ENCODE measurements around the gene ZFAND2A.

The ZFAND2A gene

DNA sequence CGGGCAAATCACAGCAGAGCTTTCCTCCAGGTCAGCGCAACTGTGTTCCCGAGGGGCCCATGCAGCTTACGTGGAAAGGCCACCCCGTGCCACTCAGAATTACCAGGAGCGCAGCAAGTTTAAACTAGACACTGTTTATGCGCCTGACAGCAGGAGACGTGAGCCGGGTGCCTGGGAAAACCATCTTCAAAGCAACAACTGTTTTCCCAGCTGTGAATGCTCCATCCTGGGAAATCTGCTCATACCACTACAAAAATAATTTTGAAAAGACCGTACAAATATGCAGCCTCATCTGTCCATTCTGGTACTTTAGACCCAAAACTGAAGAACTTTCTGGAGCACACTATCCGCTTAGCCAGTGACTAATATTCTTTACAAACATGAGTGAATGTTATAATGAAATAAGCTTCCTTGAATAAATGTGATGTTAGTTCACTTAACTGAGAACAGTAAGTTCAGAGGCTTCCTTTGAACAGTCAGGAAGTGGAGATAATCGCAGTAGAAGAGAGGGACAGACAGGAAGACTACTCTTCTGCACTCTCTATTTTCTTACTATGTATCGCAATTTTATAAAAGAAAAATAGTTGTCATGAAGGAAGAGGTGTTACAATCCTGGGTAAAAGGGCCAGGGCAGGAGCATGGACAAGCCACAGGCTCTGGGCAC is 55.3 kb downstream of the ZFAND2A start:
- DNase-seq, result no peak

- no peak for DNase-seq
Observed at GRCh38 chr7:1103789-1104515, 56.0 kb downstream of the ZFAND2A start.

GRCh38 chr7:1103009-1103788 is 56.8 kb downstream of the ZFAND2A start:
- DNase-seq, result no peak

Measured in NCI-H1694 (cell line).